Medulla oblongata (tissue), 1 donor: ENCODE data around the gene ARL15.
"Not testable (repeated sequence)": the region's sequence is repeated elsewhere in the genome, so short reads cannot be mapped to it uniquely, and the experiment has no call there.

Experiments used
- DNase-seq: peaks from one replicate; pipeline ENCODE4 v3.0.0-alpha.2; 2015; ENCODE audit errors: extremely low spot score

The ARL15 gene

DNA sequence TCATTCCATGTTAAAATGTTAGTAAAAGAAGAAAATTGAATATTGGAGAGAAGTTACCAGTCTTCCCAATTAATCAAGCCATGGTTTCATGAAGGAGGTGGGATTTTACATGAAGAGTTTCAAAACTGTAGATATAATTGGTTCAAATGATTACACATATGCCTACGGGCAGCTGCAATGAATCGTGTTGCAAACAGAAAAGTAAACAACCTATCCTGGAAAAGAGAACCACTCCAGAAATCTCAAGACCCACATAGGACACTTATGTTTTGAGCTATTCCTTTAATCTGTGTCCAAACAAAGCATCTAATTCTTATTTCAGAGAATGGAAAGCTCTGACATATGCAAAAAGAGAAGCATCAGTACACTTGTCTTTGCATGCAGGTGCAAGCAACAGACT, 409.7 kb downstream of the ARL15 start:
- no peak for DNase-seq

GRCh38 chr5:53895091-53895683, 415.2 kb downstream of the ARL15 start:
- no peak for DNase-seq

- no peak for DNase-seq
Measured at GRCh38 chr5:53893626-53894025, 416.7 kb downstream of the ARL15 start.

- DNase-seq, result no peak
Measured at GRCh38 chr5:53892224-53892623, 418.1 kb downstream of the ARL15 start.

GRCh38 chr5:53891159-53891558, 419.2 kb downstream of the ARL15 start:
- no peak for DNase-seq

- DNase-seq, result no peak
Measured at GRCh38 chr5:53890490-53890889, 419.9 kb downstream of the ARL15 start.

DNA sequence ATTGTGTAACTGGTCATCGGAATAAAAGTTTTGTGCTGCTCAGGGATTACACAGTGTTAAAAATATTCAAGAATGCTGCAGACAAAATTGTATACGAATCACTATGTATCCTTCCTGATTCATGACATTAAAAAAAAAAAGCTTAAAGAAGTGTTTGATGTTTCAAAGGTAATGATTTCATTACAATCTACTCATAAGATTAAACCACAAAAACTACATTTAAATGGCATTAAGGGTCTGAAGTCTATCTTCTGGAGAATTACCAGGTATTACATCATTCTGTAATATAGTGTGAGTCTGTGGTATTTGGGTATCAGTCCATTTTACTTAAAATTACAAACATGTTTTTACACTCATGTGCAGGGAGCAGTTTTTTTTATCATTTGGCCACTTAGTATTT, 425.5 kb downstream of the ARL15 start:
- DNase-seq, result no peak

- no peak for DNase-seq
Measured at GRCh38 chr5:53884417-53884816, 426.0 kb downstream of the ARL15 start.

DNA sequence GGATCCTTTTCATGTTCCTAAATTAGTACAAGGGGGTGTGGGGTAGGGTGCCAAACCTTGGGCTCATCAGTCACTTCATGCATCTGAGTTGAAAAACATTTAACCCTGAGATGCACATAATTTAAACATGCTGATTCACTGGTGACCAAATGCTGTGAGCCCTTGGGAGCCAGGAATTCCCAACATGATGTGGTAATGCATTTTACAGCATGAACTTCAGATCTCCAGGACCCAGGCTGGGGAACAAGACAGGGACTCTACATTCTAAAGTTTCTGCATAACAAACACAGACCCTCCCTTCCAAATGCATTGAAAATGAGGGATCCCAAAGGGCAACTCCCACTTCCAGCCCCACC, 427.7 kb downstream of the ARL15 start:
- no peak for DNase-seq

DNA sequence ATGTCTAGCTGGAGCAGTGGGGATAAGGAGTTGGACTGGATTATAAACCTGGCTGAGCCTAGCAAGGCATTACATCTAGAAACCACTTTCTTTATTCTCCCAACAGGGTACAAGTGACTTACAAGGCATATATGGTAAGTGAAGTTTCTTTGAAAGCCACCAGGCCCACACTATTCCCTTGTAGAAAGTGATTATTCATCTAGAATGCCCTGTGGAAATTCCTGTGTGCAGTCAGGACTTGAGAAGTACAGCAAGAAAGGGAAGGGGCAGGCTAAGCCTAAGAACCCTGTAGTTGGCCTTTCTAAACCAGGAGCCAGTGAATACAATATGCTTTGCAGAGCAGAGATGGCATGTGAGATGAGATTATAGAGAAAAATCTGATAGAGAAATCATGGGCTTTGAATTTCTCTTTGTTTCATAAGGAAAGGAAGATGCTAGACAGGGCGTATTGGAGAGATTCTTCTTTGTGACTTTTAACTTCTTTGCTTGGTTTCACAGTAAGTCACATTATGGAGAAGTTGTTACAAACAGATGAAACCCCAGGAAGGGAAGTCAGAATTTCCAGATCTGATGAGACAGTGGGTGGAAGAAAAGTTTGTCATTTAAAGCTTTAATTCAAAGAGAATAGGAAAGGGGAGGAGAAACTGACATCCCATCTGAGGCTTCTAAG, 428.2 kb downstream of the ARL15 start:
- DNase-seq, result no peak

DNA sequence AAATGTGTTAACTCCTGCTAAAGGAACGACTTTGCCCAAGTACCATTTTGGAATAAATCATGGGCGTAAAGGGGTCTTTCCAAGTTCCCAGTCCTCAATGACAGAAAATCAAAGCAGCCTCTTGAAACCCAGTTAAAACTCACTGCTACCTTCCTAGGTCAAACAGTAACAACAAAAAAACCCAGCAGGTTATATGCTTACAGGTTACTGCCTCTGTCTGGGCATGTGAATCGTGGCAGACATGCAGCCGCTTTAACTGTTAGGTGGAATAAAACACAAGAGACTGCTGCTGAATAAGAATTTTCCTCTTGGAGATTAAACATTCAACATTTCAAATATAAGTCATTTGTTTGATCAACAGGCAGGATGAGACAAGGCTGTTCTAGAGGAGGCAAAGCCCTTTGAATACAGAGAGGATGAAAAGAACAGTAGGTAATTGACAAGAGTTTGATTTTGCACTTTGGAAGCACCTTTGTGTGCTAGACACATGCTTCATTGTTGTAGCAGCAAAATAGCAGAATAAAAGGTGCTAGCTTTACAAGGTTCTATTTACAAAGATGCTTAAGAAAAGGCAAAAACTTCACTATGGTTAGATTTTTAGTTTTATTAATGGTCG, 430.6 kb downstream of the ARL15 start:
- no peak for DNase-seq

GRCh38 chr5:53878015-53878414, 432.4 kb downstream of the ARL15 start:
- DNase-seq, result no peak

DNA sequence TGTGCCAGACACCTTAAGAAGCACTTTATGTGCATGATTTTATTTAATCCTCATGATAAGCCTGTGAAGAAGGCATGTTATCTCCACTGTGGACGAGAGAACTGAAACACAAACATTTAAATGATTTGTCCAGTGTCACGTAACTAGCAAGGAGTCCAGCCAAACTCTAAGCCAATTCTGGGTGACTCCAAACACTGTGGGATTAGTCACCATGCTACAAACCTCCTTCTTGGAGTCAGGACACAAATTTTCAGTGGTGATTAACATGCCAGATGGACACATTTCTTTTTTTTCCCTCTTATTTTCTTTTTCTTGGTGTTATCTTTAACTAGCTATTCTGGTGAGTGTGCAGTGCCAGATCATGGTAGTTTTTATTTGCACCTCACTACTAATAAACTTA, 433.1 kb downstream of the ARL15 start:
- no peak for DNase-seq

DNA sequence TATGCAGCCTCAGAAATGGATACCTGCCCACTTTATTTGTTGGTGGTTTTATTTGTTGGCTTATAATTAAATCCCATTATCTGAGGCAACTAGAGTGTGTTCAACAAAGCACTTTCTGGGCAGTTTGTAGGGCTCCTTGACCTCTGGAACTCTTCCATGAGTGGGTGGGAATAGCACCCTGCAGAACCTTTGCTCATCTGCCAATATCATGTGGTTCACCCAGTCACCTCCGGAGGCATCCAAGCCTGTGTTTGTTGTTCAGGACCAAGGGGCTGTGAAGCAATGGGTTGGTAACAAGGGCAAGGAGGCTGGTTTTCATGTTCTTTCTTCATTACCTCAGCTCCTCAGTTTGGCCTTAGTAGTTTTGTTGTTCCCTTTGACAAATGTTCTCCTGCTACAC, 436.0 kb downstream of the ARL15 start:
- DNase-seq, result no peak

DNA sequence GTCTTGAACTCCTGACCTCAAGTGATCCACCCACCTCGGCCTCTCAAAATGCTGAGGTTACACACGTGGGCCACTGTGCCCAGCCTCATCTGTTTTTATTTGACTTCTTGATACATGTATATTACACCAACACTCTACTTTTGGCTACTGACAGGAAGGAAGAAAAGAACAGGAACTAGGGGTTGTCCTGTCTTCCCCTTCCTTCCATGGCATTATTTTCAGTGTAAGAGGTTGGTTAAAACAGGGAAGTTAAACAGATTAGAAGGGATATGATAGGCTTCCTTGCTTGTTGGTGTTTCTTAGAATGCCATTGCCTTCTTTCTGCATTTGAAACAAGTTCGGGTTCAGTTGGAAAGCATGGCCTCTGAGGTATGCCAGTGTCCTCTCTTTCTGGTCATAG, 437.1 kb downstream of the ARL15 start:
- no peak for DNase-seq

- DNase-seq, result no peak
Measured at GRCh38 chr5:53871775-53872174, 438.6 kb downstream of the ARL15 start.

GRCh38 chr5:53871050-53871449, 439.3 kb downstream of the ARL15 start:
- DNase-seq, result no peak

GRCh38 chr5:53858700-53859456, 451.5 kb downstream of the ARL15 start:
- DNase-seq, result no peak

DNA sequence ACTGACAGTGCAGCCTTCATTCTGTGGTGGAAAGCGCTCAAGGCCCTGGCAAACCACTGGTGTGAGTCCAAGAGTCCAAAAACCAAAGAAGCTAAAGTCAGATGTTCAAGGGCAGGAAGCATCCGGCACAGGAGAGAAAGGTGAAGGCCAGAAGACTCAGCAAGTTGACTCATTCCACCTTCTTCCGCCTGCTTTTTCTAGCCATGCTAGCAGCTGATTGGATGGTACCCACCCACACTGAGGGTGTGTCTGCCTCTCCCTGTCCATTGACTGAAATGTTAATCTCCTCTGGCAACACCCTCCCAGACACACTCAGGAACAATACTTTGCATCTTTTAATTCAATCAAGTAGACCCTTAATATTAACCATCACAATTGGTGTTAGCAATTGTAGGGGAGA, 453.9 kb downstream of the ARL15 start:
- no peak for DNase-seq

DNA sequence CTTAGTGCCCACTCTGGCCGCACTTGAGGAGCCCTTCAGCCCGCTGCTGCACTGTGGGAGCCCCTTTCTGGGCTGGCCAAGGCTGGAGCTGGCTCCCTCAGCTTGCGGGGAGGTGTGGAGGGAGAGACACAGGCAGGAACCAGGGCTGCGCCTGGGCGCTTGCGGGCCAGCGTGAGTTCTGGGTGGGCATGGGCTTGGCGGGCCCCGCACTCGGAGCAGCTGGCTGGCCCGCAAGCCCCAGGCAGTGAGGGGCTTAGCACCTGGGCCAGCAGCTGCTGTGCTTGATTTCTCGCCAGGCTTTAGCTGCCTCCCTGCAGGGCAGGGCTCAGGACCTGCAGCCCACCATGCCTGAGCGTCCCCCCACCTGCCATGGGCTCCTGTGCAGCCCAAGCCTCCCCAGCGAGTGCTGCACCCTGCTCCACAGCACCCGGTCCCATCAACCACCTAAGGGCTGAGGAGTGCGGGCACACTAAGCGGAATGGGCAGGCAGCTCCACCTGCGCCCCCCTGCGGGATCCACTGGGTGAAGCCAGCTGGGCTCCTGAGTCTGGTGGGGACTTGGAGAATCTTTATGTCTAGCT, 473.4 kb downstream of the ARL15 start:
- not testable (repeated sequence) for DNase-seq

GRCh38 chr5:53834500-53834899, 475.9 kb downstream of the ARL15 start:
- no peak for DNase-seq
